H9 (cell line): Measurements from ENCODE around the gene CST3. TPM values are rescaled to one million over a fixed set of nuclear protein-coding genes. Genes with fewer than 3 reads are reported as not detected.

Experiments used
- DNase-seq: peaks from one replicate; pipeline ENCODE4 v3.0.0-alpha.2; 2017
- H2AFZ ChIP-seq: one replicate; pipeline ENCODE4 v1.6.1; 2013; ENCODE audit warnings: mild to moderate bottlenecking, low read length, control low read depth, moderate library complexity
- H2AK5ac ChIP-seq: 2 replicates; pipeline ENCODE4 v1.6.1; 2013; ENCODE audit warnings: low read length, control low read depth, mixed read lengths; ENCODE audit not compliant: insufficient read length
- H2BK120ac ChIP-seq: one replicate; pipeline ENCODE4 v1.6.1; 2013; ENCODE audit warnings: low read depth, mild to moderate bottlenecking, low read length, control low read depth, inconsistent platforms; ENCODE audit not compliant: poor library complexity, severe bottlenecking
- H2BK12ac ChIP-seq: 2 replicates; pipeline ENCODE4 v1.6.1; 2013; ENCODE audit warnings: low read length, control low read depth, mixed read lengths, low read depth; ENCODE audit not compliant: insufficient read length
- H2BK15ac ChIP-seq: 2 replicates; pipeline ENCODE4 v1.6.1; 2013; ENCODE audit warnings: low read depth, low read length, control low read depth
- H2BK20ac ChIP-seq: one replicate; pipeline ENCODE4 v1.6.1; 2013; ENCODE audit warnings: low read depth, mild to moderate bottlenecking, low read length, control low read depth, inconsistent platforms; ENCODE audit not compliant: poor library complexity, severe bottlenecking
- H2BK5ac ChIP-seq: 2 replicates; pipeline ENCODE4 v1.6.1; 2013; ENCODE audit warnings: low read length, control low read depth, mixed read lengths; ENCODE audit not compliant: insufficient read length
- H3K14ac ChIP-seq: 2 replicates; pipeline ENCODE4 v1.6.1; 2013; ENCODE audit warnings: low read length, control low read depth; ENCODE audit not compliant: insufficient read depth
- H3K18ac ChIP-seq: 2 replicates; pipeline ENCODE4 v1.6.1; 2013; ENCODE audit warnings: low read depth, mild to moderate bottlenecking, mixed read lengths, low read length, control low read depth; ENCODE audit not compliant: insufficient read length
- H3K23ac ChIP-seq: 2 replicates; pipeline ENCODE4 v1.6.1; 2013; ENCODE audit warnings: low read length, control low read depth, mixed read lengths, low read depth; ENCODE audit not compliant: insufficient read length
- H3K23me2 ChIP-seq: 2 replicates; pipeline ENCODE4 v1.6.1; 2013; ENCODE audit warnings: low read depth, mild to moderate bottlenecking, mixed read lengths, low read length, control low read depth; ENCODE audit not compliant: insufficient read length, poor library complexity, severe bottlenecking
- H3K27ac ChIP-seq: 2 replicates; pipeline ENCODE4 v1.5.1; 2013; ENCODE audit warnings: low read length, control low read depth, mixed read lengths, low read depth; ENCODE audit not compliant: insufficient read length
- H3K27me3 ChIP-seq: 2 replicates; pipeline ENCODE4 v1.6.1; 2013; ENCODE audit warnings: low read length, control low read depth, inconsistent platforms; ENCODE audit not compliant: insufficient read depth
- H3K4ac ChIP-seq: 2 replicates; pipeline ENCODE4 v1.6.1; 2013; ENCODE audit warnings: low read depth, mild to moderate bottlenecking, control low read depth, inconsistent platforms, low read length, moderate library complexity
- H3K4me1 ChIP-seq: 2 replicates; pipeline ENCODE4 v1.6.1; 2013; ENCODE audit warnings: low read length, control low read depth, inconsistent platforms; ENCODE audit not compliant: insufficient read depth
- H3K4me2 ChIP-seq: 2 replicates; pipeline ENCODE4 v1.6.1; 2013; ENCODE audit warnings: low read length, control low read depth, mixed read lengths; ENCODE audit not compliant: insufficient read length, insufficient read depth
- H3K56ac ChIP-seq: 2 replicates; pipeline ENCODE4 v1.6.1; 2013; ENCODE audit warnings: low read depth, mild to moderate bottlenecking, mixed read lengths, low read length, control low read depth; ENCODE audit not compliant: insufficient read length
- H3K79me1 ChIP-seq: 2 replicates; pipeline ENCODE4 v1.6.1; 2013; ENCODE audit warnings: low read depth, mild to moderate bottlenecking, moderate library complexity, low read length, control low read depth, inconsistent platforms; ENCODE audit not compliant: insufficient read depth, poor library complexity, severe bottlenecking
- H3K79me2 ChIP-seq: 2 replicates; pipeline ENCODE4 v1.6.1; 2013; ENCODE audit warnings: low read length, control low read depth, inconsistent platforms; ENCODE audit not compliant: insufficient read depth
- H3K9ac ChIP-seq: 2 replicates; pipeline ENCODE4 v1.6.1; 2013; ENCODE audit warnings: low read length, control low read depth, mixed read lengths; ENCODE audit not compliant: insufficient read length; ENCODE audit errors: extremely low read depth
- H3K9me3 ChIP-seq: one replicate; pipeline ENCODE4 v1.6.1; 2013; ENCODE audit warnings: low read depth, low read length, inconsistent platforms; ENCODE audit not compliant: control insufficient read depth
- H3T11ph ChIP-seq: one replicate; pipeline ENCODE4 v1.6.1; 2013; ENCODE audit warnings: mild to moderate bottlenecking, low read length, control low read depth, inconsistent platforms
- H4K20me1 ChIP-seq: one replicate; pipeline ENCODE4 v1.6.1; 2013; ENCODE audit not compliant: control insufficient read depth, insufficient read length, insufficient read depth
- H4K5ac ChIP-seq: 2 replicates; pipeline ENCODE4 v1.6.1; 2013; ENCODE audit warnings: low read depth, mild to moderate bottlenecking, mixed read lengths, low read length, control low read depth; ENCODE audit not compliant: insufficient read length
- H4K8ac ChIP-seq: replicated peaks from 2 replicates; pipeline ENCODE4 v1.6.1; 2013; ENCODE audit warnings: low read length, control low read depth, mixed read lengths, low read depth; ENCODE audit not compliant: insufficient read length
- H4K91ac ChIP-seq: 2 replicates; pipeline ENCODE4 v1.6.1; 2013; ENCODE audit warnings: low read depth, mild to moderate bottlenecking, moderate library complexity, mixed read lengths, low read length, control low read depth; ENCODE audit not compliant: insufficient read length
- H3K27ac Mint-ChIP-seq, 3 experiments: 2 replicates in 2 of 3; 3 replicates in 1 of 3; pipeline ENCODE4 v1.8.0; 2020 to 2021; ENCODE audit warnings: mixed read lengths in 3 of 3, mild to moderate bottlenecking in 1 of 3, moderate library complexity in 1 of 3
- H3K27me3 Mint-ChIP-seq: 2 replicates; pipeline ENCODE4 v1.8.0; 2021; ENCODE audit warnings: low read depth, mild to moderate bottlenecking, moderate library complexity, mixed read lengths
- H3K36me3 Mint-ChIP-seq, 3 experiments: 2 replicates in 2 of 3; 3 replicates in 1 of 3; pipeline ENCODE4 v1.8.0; 2020 to 2021; ENCODE audit warnings: low read depth in 3 of 3, mixed read lengths in 3 of 3; ENCODE audit not compliant: insufficient read depth in 1 of 3
- H3K4me1 Mint-ChIP-seq, 2 experiments: 2 replicates each; pipeline ENCODE4 v1.8.0; 2020; ENCODE audit warnings: mixed read lengths in 2 of 2
- H3K4me3 Mint-ChIP-seq, 2 experiments: 2 replicates in 1 of 2; 3 replicates in 1 of 2; pipeline ENCODE4 v1.8.0; 2020 to 2021; ENCODE audit warnings: mild to moderate bottlenecking in 2 of 2, mixed read lengths in 2 of 2, moderate library complexity in 1 of 2
- H3K9me3 Mint-ChIP-seq, 2 experiments: 2 replicates in 1 of 2; 3 replicates in 1 of 2; pipeline ENCODE4 v1.8.0; 2020; ENCODE audit warnings: mild to moderate bottlenecking in 2 of 2, mixed read lengths in 2 of 2, moderate library complexity in 1 of 2
- WGBS: extraction: QIAGEN DNeasy Blood & Tissue Kit; methylation state at CpG from one replicate; pipeline ENCODE4 v1.1.7; 2013; ENCODE audit warnings: missing lambda C conversion rate, low lambda C conversion rate, mixed read lengths; ENCODE audit not compliant: insufficient read length; ENCODE audit errors: extremely low coverage; 5-methylcytosine and 5-hydroxymethylcytosine counted together
- total RNA-seq: library from RNA; stranded (reverse); gene quantifications from 2 replicates; pipeline ENCODE4 v1.2.1, GENCODE V29; 2021
- TF ChIP-seq, protein P1 (sequence below): fragments of 200-600 bp; sonication (generic); conservative IDR thresholded peaks from 3 replicates; pipeline ENCODE4 v1.8.0; 2021; ENCODE audit warnings: antibody characterized with exemption, mild to moderate bottlenecking

The CST3 gene
- total RNA-seq, 1 experiment from 2014 or later = 77.2 TPM

DNA sequence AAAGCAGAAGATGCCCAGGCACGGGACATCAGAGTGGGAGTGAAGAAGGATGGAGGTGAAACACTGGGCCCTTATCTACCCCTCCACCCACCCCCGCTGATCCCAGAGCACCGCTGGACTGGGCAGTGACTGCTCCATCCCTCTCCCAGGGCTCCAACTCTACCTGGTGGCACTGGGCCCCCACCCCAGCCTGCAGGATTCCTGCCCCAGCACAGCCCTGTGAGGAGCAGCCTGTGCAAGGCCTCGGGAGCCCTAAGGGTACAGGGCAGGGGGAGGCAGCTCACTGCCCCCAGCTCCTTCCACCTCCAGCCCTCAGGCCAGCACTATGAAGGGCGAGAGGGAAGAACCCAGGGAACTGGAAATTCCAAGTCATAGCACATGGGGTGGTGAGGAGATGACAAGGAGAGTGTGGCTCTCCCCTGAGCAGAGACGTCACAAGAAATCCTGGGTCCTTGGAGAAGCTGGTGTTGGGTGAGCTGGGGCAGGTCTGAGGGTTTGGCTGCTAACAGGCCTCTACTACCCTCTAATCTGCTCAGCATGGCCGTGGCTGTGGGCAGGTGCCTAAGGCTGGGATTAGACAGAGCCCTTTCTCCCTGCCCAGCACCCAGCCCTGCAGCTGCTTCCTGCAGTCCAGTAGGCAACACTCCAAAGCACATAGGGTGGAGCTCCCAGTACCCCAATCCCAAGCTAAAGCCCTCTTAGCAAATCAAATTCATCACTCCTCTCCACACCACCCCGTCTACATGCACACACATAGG lies 3.5 kb downstream of the CST3 start:
- Histone ChIP-seq H3K4me1 (peaks cover 2% of the 10 kb centered on the region; the same call in 1 of the 2 replicates), H2AK5ac (no peak overlapping the region), H3K9me3 (no peaks in the 10 kb centered on the region), H3K56ac (no peak overlapping the region), H3K4me2 (no peak overlapping the region), H4K5ac (no peak overlapping the region), H3K4ac (no peak overlapping the region), H4K20me1 (no peaks in the 10 kb centered on the region), H4K8ac (no peak overlapping the region), H3K23me2 (peaks cover 6% of the 10 kb centered on the region), H3K9ac (no peak overlapping the region), H3K79me1 (no peaks in the 10 kb centered on the region), H2BK15ac (no peak overlapping the region), H3K79me2 (no peaks in the 10 kb centered on the region), H3K18ac (no peak overlapping the region), H2BK5ac (no peak overlapping the region), H3K14ac (no peak overlapping the region), H2BK20ac (no peak overlapping the region), H2BK120ac (no peak overlapping the region), H3T11ph (no peak overlapping the region), H2AFZ (no peak overlapping the region), H3K27me3 (no peaks in the 10 kb centered on the region), H3K23ac (no peak overlapping the region), H4K91ac (no peak overlapping the region), H3K27ac (no peak overlapping the region), H2BK12ac (no peak overlapping the region)
- H3K27ac Mint-ChIP-seq = peak overlapping the region in 1 of 3 experiments; percentile 2; a peak in 1 of 7 replicates
- peaks cover 17 to 26% of the 10 kb centered on the region in 2 experiments for H3K4me1 Mint-ChIP-seq
- H3K27me3 Mint-ChIP-seq = peaks cover 13% of the 10 kb centered on the region
- H3K9me3 Mint-ChIP-seq = no peaks in the 10 kb centered on the region; a peak in 1 of 5 replicates
- no CpG with 5 or more reads among the region's 8 CpGs for WGBS
- DNase-seq = no peak
- peaks cover 0 to 12% (median under 1%) of the 10 kb centered on the region in 3 experiments; a peak in 5 of 7 replicates for H3K36me3 Mint-ChIP-seq
- TF ChIP-seq, protein P1, sequence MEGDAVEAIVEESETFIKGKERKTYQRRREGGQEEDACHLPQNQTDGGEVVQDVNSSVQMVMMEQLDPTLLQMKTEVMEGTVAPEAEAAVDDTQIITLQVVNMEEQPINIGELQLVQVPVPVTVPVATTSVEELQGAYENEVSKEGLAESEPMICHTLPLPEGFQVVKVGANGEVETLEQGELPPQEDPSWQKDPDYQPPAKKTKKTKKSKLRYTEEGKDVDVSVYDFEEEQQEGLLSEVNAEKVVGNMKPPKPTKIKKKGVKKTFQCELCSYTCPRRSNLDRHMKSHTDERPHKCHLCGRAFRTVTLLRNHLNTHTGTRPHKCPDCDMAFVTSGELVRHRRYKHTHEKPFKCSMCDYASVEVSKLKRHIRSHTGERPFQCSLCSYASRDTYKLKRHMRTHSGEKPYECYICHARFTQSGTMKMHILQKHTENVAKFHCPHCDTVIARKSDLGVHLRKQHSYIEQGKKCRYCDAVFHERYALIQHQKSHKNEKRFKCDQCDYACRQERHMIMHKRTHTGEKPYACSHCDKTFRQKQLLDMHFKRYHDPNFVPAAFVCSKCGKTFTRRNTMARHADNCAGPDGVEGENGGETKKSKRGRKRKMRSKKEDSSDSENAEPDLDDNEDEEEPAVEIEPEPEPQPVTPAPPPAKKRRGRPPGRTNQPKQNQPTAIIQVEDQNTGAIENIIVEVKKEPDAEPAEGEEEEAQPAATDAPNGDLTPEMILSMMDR = no peak
- H3K4me3 Mint-ChIP-seq = no peak overlapping the region
